ENCODE measurements around the gene MORN1.

Gene MORN1

DNA sequence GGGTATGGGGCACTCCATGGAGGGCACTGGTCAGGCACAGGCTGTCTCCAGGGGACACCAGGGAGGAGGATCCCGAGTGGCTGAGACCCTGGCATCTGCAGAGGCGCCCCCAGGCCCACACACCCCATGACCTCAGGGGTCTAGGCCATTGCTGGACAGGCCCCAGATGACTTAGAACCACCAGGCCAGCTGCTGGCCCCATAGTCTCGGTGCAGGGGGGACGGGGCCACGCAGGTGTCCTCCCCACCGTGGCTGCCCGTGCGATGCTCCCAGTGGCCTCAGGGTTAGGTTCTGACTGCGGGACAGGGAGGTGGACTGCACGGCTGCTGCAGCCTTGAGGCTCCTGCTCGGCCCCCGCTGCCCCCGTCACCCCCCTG, 44.0 kb downstream of the MORN1 start:
- Histone ChIP-seq H3K4me3 (ENCODE audit: low read length) (no peak overlapping the region), H3K9me3 (ENCODE audit: control insufficient read depth, low read length) (no peaks in the 10 kb centered on the region), H3K27me3 (ENCODE audit: control insufficient read depth, insufficient read depth, low read length) (no peaks in the 10 kb centered on the region), H3K9ac (ENCODE audit: low read length) (no peak overlapping the region), H3K36me3 (ENCODE audit: control insufficient read depth, insufficient read depth, low read length) (no peaks in the 10 kb centered on the region), H3K4me1 (ENCODE audit: control insufficient read depth, insufficient read depth, low read length) (no peaks in the 10 kb centered on the region)

DNA sequence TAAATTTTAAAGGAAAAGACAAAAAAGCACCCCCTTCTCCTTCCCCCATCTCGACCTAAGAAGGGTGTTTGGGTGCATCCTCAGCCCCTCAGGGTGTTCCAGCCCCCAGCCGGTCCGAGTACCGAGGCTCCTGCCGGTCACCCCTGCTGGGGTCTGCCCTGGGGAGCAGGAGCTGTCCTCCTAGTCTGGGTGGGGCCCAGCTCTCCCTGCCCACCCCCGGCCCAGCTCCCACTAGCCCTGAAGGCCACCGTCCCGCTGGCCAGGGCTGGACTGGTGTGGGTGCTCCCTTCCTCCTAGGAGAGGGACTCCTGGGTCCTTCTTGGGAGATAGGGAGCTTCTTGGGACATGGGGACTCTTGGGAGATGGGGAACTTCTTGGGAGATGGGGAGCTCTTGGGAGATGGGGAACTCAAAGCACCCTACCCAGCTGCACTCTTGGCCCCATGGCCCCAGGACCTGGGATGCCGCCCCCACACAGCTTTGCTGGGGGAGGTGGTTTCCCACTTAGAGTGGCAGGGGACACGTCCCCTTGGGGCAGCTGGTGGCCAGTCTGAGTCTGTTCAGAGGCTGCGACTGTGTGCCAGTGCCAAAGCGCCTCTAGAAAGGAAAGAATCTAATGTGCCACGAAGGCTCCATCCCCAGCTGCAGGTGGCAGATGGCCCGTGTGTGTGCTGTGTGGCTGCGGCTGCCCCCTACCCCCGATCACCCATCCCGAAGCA, 44.5 kb downstream of the MORN1 start:
- no peaks in the 10 kb centered on the region for H3K36me3 ChIP-seq (ENCODE audit: control insufficient read depth, insufficient read depth, low read length)
- H3K4me3 ChIP-seq (ENCODE audit: low read length) = no peak overlapping the region
- H3K27me3 ChIP-seq (ENCODE audit: control insufficient read depth, insufficient read depth, low read length) = no peaks in the 10 kb centered on the region
- H3K4me1 ChIP-seq (ENCODE audit: control insufficient read depth, insufficient read depth, low read length) = no peaks in the 10 kb centered on the region
- no peaks in the 10 kb centered on the region for H3K9me3 ChIP-seq (ENCODE audit: control insufficient read depth, low read length)
- no peak overlapping the region for H3K9ac ChIP-seq (ENCODE audit: low read length)

DNA sequence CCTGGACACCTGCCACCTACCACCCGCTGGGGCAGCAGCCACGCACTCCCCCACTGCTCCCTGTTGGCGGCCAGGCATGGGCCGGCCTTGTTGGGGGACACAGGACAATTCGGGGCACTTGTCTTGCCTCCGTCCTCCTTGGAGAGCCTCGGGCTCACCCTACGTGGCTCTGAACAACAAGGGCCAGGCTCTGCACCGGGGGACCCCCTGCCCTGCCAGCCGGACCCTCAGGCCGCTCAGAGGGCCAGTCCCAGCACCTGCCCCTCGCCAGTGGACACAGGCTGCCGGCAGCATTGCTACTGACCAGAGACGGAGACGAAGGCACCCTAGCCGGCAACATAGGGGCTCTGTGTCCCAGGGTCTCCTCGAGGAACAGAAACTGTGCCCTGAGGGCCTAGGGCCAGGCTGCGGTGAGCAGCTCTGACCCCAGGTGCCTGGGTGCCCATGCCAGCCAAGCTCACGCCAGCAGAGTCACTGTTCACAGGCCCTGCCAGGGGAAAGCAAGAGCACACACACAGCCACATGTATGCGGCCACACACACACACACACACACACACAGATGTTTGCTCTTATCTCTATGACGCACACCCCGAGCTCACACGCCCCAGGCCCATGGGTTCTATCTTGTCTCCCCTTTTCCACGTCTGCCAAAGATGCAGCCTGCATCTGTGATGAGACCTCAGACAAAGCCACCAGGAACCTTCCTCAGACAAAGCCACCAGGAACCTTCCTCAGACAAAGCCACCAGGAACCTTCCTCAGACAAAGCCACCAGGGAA, 45.9 kb downstream of the MORN1 start:
- Histone ChIP-seq H3K9me3 (ENCODE audit: control insufficient read depth, low read length) (no peaks in the 10 kb centered on the region), H3K4me1 (ENCODE audit: control insufficient read depth, insufficient read depth, low read length) (no peaks in the 10 kb centered on the region), H3K9ac (ENCODE audit: low read length) (no peak overlapping the region), H3K4me3 (ENCODE audit: low read length) (no peak overlapping the region), H3K27me3 (ENCODE audit: control insufficient read depth, insufficient read depth, low read length) (no peaks in the 10 kb centered on the region), H3K36me3 (ENCODE audit: control insufficient read depth, insufficient read depth, low read length) (no peaks in the 10 kb centered on the region)

DNA sequence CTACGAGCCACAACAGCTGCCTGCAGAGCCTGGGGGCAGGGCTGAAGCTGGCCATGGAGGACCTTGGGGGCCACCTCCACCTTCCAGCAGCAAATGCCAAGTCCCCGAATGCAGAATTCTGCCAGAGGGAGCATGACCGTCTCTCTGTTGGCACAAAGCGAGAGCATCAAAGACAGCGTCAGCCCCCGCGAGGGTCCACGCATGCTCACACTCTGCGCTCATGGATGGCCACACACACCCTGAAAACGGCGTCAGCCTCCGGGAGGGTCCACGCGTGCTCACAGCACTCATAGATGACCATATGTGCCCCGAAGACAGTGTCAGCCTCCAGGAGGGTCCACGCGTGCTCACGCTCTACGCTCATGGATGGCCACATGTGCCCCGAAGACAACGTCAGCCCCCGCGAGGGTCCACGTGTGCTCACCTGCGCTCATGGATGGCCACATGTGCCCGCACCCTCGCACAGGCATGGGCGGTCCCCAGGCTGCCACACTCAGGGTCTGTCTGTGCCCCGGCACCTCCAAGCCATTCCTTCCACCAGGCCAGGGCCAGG, 46.5 kb downstream of the MORN1 start:
- no peak overlapping the region for H3K4me3 ChIP-seq (ENCODE audit: low read length)
- H3K9ac ChIP-seq (ENCODE audit: low read length) = no peak overlapping the region
- H3K4me1 ChIP-seq (ENCODE audit: control insufficient read depth, insufficient read depth, low read length) = no peaks in the 10 kb centered on the region
- no peaks in the 10 kb centered on the region for H3K27me3 ChIP-seq (ENCODE audit: control insufficient read depth, insufficient read depth, low read length)
- no peaks in the 10 kb centered on the region for H3K9me3 ChIP-seq (ENCODE audit: control insufficient read depth, low read length)
- H3K36me3 ChIP-seq (ENCODE audit: control insufficient read depth, insufficient read depth, low read length) = no peaks in the 10 kb centered on the region

DNA sequence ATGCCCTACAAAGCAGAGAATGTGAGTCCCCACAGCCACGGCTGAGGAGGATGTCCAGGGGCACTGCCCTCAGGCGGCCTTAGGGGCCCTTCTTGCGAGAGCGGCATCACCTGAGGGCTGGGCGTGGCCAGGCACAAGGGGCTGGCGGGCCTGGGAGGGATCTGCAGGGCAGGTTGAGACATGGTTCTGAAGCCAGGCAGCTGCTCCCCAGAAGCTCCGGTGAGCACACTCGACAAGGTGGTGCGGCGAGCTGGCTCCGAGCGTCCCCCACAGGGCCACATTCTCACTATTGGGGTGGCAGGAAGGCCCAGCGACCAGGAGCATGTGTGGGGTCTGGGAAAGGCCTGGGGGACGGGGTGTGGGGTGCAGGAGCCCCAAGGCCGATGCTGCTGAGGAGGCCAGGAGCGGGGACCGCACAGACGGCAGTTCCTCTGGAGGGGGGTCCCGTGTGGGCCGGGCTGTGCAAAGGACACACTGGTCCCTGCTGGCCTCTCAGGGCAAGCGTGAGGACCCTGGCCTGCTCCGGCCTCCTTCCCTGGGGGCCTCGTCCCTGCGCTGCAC, 47.2 kb downstream of the MORN1 start:
- Histone ChIP-seq H3K27me3 (ENCODE audit: control insufficient read depth, insufficient read depth, low read length) (no peaks in the 10 kb centered on the region), H3K4me1 (ENCODE audit: control insufficient read depth, insufficient read depth, low read length) (no peaks in the 10 kb centered on the region), H3K36me3 (ENCODE audit: control insufficient read depth, insufficient read depth, low read length) (no peaks in the 10 kb centered on the region), H3K9me3 (ENCODE audit: control insufficient read depth, low read length) (no peaks in the 10 kb centered on the region), H3K4me3 (ENCODE audit: low read length) (no peak overlapping the region), H3K9ac (ENCODE audit: low read length) (no peak overlapping the region)

DNA sequence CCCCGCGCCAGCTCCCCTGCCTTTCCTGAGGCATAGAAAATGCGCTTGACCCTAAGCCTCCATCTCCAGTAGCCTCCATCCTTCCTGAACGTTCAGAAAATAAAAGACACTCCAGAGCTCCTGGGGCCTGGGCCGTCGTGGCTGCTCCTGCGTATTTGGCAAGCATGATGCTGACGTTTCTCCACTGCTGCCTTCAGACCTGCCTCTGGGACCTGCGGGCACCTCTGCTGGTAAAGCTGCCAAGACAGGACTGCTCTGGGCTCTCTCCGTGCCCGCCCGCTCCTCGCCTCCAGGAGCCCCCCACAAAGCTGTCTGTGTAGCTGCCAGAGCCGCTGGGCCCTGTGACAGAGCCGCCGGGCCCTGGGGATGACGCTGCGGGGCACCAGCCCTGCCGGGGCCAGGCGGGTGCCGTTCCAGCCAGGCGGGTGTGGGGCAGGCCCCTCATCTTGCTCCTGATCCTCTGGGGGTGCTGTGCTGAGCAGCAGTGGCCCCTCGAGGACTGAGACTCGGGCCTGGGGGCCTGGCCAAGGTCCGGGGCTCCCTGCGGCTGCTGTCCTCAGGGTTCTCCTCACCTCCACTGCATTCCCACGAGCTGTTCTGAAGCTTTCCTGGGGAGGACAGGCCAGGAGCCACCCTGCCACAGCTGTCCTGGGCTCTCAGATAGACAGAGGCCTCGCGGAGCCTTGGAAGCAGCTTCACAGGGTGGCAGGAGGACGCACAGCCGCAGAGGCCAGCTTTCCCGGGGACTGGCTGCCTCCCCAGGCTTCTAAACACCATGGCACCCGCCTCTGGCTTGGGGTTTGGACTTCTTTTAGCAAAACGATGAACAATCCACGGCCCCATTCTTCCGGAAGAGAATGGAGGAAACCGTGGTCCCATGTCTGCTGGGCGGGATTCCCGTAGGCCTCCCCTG, 48.1 kb downstream of the MORN1 start:
- no peaks in the 10 kb centered on the region for H3K27me3 ChIP-seq (ENCODE audit: control insufficient read depth, insufficient read depth, low read length)
- H3K4me3 ChIP-seq (ENCODE audit: low read length) = no peak overlapping the region
- no peak overlapping the region for H3K9ac ChIP-seq (ENCODE audit: low read length)
- no peaks in the 10 kb centered on the region for H3K36me3 ChIP-seq (ENCODE audit: control insufficient read depth, insufficient read depth, low read length)
- H3K9me3 ChIP-seq (ENCODE audit: control insufficient read depth, low read length) = no peaks in the 10 kb centered on the region
- H3K4me1 ChIP-seq (ENCODE audit: control insufficient read depth, insufficient read depth, low read length) = no peaks in the 10 kb centered on the region

DNA sequence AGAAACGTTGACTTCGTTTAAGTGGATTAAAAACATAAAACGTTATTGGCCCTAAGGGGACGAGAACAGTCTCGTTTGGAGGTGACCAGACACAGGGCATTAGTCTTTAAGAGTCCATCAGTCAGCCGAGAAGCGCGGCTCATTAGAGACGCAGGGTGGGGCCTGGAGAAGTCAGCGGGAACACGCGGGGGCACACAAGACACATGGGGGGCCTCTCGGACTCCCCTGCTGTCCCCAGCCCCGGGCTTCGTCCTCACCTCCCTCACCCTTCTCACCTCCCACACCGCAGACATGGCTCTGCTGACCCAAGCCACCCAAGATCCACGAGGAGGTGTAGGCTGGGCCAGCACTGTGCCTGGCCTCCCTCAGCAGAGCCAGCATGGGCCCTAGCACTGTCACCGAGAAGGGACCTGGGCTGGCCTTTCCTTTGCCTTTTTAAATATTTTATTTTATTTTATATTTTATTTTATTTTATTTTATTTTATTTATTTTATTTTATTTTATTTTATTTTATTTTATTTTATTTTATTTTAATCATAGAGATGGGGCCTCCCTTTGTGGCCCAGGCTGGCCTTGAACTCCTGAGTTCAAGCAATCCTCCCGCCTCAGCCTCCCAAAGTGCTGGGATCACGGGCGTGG, 48.9 kb downstream of the MORN1 start:
- Histone ChIP-seq H3K36me3 (ENCODE audit: control insufficient read depth, insufficient read depth, low read length) (no peaks in the 10 kb centered on the region), H3K27me3 (ENCODE audit: control insufficient read depth, insufficient read depth, low read length) (no peaks in the 10 kb centered on the region), H3K4me1 (ENCODE audit: control insufficient read depth, insufficient read depth, low read length) (no peaks in the 10 kb centered on the region)

DNA sequence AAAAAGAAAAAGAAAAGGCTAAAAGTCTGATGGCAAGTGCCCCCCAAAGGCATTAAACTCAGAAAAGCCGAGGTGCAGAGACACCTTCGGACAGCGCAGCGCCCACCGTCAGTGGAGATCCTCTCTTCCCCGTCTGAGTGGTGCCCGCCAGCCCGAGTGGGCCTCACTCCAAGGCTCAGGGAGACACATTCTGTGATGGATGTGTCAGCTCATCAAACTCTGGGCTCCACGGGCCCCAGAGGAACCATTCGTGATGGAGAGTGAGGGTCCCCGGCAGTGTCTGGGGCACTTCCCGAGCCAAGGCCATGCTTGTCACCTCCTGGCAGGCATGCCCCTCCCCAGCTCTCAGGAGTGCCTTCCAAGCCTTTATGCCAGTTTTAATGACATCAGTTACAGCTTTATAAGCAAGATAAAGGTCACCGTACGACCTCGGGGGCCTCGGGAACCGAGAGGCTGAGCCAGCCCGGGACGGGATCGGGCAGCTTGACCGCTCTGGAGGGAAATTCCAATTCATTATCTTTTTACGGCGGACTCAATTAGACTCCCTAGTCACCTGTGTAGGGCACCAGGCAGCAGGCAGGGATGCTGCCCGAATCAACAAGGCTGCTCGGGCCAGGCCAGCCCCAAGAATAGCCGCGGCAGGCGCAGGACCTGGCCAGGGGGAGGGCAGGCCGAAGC, 49.5 kb downstream of the MORN1 start:
- Histone ChIP-seq H3K27me3 (ENCODE audit: control insufficient read depth, insufficient read depth, low read length) (no peaks in the 10 kb centered on the region), H3K4me1 (ENCODE audit: control insufficient read depth, insufficient read depth, low read length) (no peaks in the 10 kb centered on the region), H3K9me3 (ENCODE audit: control insufficient read depth, low read length) (no peaks in the 10 kb centered on the region), H3K36me3 (ENCODE audit: control insufficient read depth, insufficient read depth, low read length) (no peaks in the 10 kb centered on the region), H3K4me3 (ENCODE audit: low read length) (no peak overlapping the region), H3K9ac (ENCODE audit: low read length) (no peak overlapping the region)

More for the DNA sequence above, 48.9 kb downstream of the MORN1 start:
- H3K4me3 ChIP-seq (ENCODE audit: low read length) = no peak overlapping the region
- no peaks in the 10 kb centered on the region for H3K9me3 ChIP-seq (ENCODE audit: control insufficient read depth, low read length)
- no peak overlapping the region for H3K9ac ChIP-seq (ENCODE audit: low read length)

DNA sequence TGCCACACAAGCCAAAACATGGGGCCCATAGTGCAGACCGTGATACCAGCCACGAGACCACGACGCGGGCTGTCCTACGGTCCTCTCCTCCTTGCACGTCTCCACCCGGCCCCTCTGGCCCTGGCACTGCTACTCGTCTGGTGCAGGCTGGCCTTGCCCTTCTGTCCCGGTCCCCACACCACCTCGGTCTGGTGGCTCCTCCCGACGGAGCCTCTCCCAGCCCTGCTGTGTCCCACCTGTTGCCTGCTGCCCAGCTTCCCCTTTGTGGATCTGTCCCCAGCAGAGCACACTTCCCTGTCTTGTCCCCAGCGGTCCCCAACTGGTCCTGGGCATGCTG, 50.5 kb downstream of the MORN1 start:
- Histone ChIP-seq H3K27me3 (ENCODE audit: control insufficient read depth, insufficient read depth, low read length) (no peaks in the 10 kb centered on the region), H3K36me3 (ENCODE audit: control insufficient read depth, insufficient read depth, low read length) (no peaks in the 10 kb centered on the region), H3K9me3 (ENCODE audit: control insufficient read depth, low read length) (no peaks in the 10 kb centered on the region), H3K4me3 (ENCODE audit: low read length) (no peak overlapping the region), H3K9ac (ENCODE audit: low read length) (no peak overlapping the region), H3K4me1 (ENCODE audit: control insufficient read depth, insufficient read depth, low read length) (no peaks in the 10 kb centered on the region)

DNA sequence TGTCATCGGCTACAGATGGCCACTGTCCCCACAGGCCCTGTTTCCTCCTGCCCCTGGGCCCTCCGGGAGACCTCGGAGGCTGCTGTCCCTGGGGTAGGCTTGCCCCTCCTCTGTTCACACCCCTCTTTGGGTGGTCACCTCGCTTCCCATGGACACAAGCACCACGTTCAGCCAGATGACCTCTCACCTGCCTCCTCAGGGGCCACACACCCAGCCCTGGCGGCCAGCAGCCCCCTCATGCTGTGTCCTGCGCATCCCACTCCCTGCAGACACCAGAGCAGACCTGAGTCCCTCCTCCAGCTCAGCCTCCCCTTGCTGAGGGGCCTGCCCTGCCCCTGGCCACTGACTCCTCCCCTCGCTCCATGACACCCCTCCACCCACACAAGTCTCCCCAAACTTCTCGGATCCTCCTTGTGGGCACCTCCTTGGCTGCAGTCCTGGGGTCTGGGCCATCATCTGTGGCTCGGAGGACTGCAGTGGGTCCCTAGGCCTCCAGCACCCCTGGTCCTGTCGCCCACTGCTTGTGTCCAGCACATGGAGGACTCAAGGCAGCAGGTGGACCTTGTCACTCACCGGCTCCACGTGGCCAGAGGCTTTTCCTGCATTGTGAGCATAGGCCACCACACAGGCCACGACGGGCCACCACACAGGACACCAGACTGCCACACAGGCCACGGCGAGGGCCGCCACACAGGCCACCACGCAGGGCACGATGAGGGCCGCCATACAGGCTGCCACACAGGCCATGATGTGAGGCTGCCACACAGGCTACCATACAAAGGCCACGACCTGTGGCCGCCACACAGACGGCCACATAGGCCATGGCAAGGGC, 51.1 kb downstream of the MORN1 start:
- H3K27me3 ChIP-seq (ENCODE audit: control insufficient read depth, insufficient read depth, low read length) = no peaks in the 10 kb centered on the region

More for the DNA sequence above, 51.1 kb downstream of the MORN1 start:
- no peak overlapping the region for H3K4me3 ChIP-seq (ENCODE audit: low read length)
- H3K9me3 ChIP-seq (ENCODE audit: control insufficient read depth, low read length) = no peaks in the 10 kb centered on the region
- no peaks in the 10 kb centered on the region for H3K36me3 ChIP-seq (ENCODE audit: control insufficient read depth, insufficient read depth, low read length)
- no peaks in the 10 kb centered on the region for H3K4me1 ChIP-seq (ENCODE audit: control insufficient read depth, insufficient read depth, low read length)
- no peak overlapping the region for H3K9ac ChIP-seq (ENCODE audit: low read length)
